GM23338 (cell line): ENCODE measurements around the gene SIRPB2. TPM values are rescaled to one million over a fixed set of nuclear protein-coding genes. Genes with fewer than 3 reads are reported as not detected.
"Not testable (repeated sequence)": the region's sequence is repeated elsewhere in the genome, so short reads cannot be mapped to it uniquely, and the experiment has no call there.

ENCODE experiments used
- ATAC-seq: fragments of 200-7000 bp; cut with Tn5 transposase; 3 replicates; pipeline ENCODE4 v1.9.1; 2020
- DNase-seq: peaks from one replicate; pipeline ENCODE4 v3.0.0-alpha.2; 2015; ENCODE audit warnings: low spot score
- H2AFZ ChIP-seq: fragments of 200-600 bp; sonication (generic); 2 replicates; pipeline ENCODE4 v1.8.0; 2016; ENCODE audit warnings: antibody characterized with exemption, mild to moderate bottlenecking, moderate library complexity
- H3F3A ChIP-seq: fragments of 200-600 bp; sonication (generic); replicated peaks from 2 replicates; pipeline ENCODE4 v1.8.0; 2017; ENCODE audit warnings: antibody characterized with exemption, mixed run types, low read depth
- H3K27ac ChIP-seq: fragments of 200-600 bp; sonication (generic); 2 replicates; pipeline ENCODE4 v1.6.1; 2016; ENCODE audit warnings: low read depth
- H3K27me3 ChIP-seq: fragments of 200-600 bp; sonication (generic); 2 replicates; pipeline ENCODE4 v1.8.0; 2016; ENCODE audit warnings: mild to moderate bottlenecking, mixed run types, moderate library complexity; ENCODE audit not compliant: insufficient read depth
- H3K36me3 ChIP-seq: fragments of 200-600 bp; sonication (generic); 2 replicates; pipeline ENCODE4 v1.8.0; 2016; ENCODE audit warnings: mild to moderate bottlenecking; ENCODE audit not compliant: insufficient read depth
- H3K4me1 ChIP-seq: fragments of 200-600 bp; sonication (generic); 2 replicates; pipeline ENCODE4 v1.8.0; 2016; ENCODE audit warnings: mild to moderate bottlenecking, moderate library complexity; ENCODE audit not compliant: insufficient read depth
- H3K4me2 ChIP-seq: fragments of 200-600 bp; sonication (generic); 2 replicates; pipeline ENCODE4 v1.7.1; 2017; ENCODE audit warnings: mixed run types
- H3K4me3 ChIP-seq: fragments of 200-600 bp; sonication (generic); 2 replicates; pipeline ENCODE4 v1.6.1; 2016; ENCODE audit warnings: mixed run types
- H3K79me2 ChIP-seq: fragments of 200-600 bp; sonication (generic); replicated peaks from 2 replicates; pipeline ENCODE4 v1.8.0; 2017; ENCODE audit warnings: mild to moderate bottlenecking; ENCODE audit not compliant: insufficient read depth
- H3K9me2 ChIP-seq: fragments of 200-600 bp; sonication (generic); 2 replicates; pipeline ENCODE4 v1.8.0; 2017; ENCODE audit not compliant: insufficient read depth
- H4K20me1 ChIP-seq: fragments of 200-600 bp; sonication (generic); replicated peaks from 2 replicates; pipeline ENCODE4 v1.8.0; 2017; ENCODE audit warnings: mild to moderate bottlenecking; ENCODE audit not compliant: insufficient read depth
- H3K27ac Mint-ChIP-seq: 2 replicates; pipeline ENCODE4 v1.8.0; 2020; ENCODE audit warnings: inconsistent platforms, mild to moderate bottlenecking, moderate library complexity, mixed read lengths
- H3K27me3 Mint-ChIP-seq: 3 replicates; pipeline ENCODE4 v1.8.0; 2022; ENCODE audit warnings: low read depth, mild to moderate bottlenecking, moderate library complexity, mixed read lengths, inconsistent platforms; ENCODE audit not compliant: insufficient read depth, poor library complexity
- H3K36me3 Mint-ChIP-seq: 3 replicates; pipeline ENCODE4 v1.8.0; 2021; ENCODE audit warnings: low read depth, mild to moderate bottlenecking, inconsistent platforms, moderate library complexity, mixed read lengths
- H3K4me1 Mint-ChIP-seq: 3 replicates; pipeline ENCODE4 v1.8.0; 2020; ENCODE audit warnings: mild to moderate bottlenecking, inconsistent platforms, mixed read lengths
- H3K4me3 Mint-ChIP-seq: 3 replicates; pipeline ENCODE4 v1.8.0; 2021; ENCODE audit warnings: moderate library complexity, mild to moderate bottlenecking, inconsistent platforms, mixed read lengths
- H3K9me3 Mint-ChIP-seq: 3 replicates; pipeline ENCODE4 v1.8.0; 2020; ENCODE audit warnings: moderate library complexity, mild to moderate bottlenecking, inconsistent platforms, mixed read lengths
- POLR2AphosphoS5 ChIP-seq: IDR thresholded peaks from 2 replicates; pipeline ENCODE4 v1.6.1; 2016; ENCODE audit warnings: antibody characterized with exemption, low read depth
- REST ChIP-seq: IDR thresholded peaks from one replicate; pipeline ENCODE4 v1.6.1; 2018; ENCODE audit warnings: antibody characterized with exemption; ENCODE audit not compliant: unreplicated experiment
- ZNF114 ChIP-seq: fragments of 250-450 bp; sonication (Bioruptor Pico); IDR thresholded peaks from 2 replicates; pipeline ENCODE4 v1.5.0; 2020; ENCODE audit warnings: mild to moderate bottlenecking, moderate library complexity
- ZNF462 ChIP-seq: fragments of 250-450 bp; sonication (Bioruptor Pico); IDR thresholded peaks from 2 replicates; pipeline ENCODE4 v1.5.0; 2020; ENCODE audit warnings: mild to moderate bottlenecking, moderate library complexity
- polyA plus RNA-seq: library from polyadenylated mRNA; unstranded; fragments of >200 nt; fragmentation: Nextera tagmentation; extraction: Ambion mirVana; gene quantifications from 2 replicates; pipeline ENCODE4 v1.2.1, GENCODE V29; 2016
- total RNA-seq: library from RNA; depleted of rRNA; stranded (reverse); fragments of >200 nt; shearing (Covaris generic); gene quantifications from 2 replicates; pipeline ENCODE4 v1.2.3, GENCODE V29; 2014

Gene SIRPB2
- total and polyA plus RNA-seq, 2 experiments from 2014 or later = 0.29 TPM; not detected in 1

- TF ChIP-seq ZNF462 (CRISPR knock-in tag) = no peak
Observed at GRCh38 chr20:1499528-1500420, 8.6 kb upstream of the SIRPB2 start (continued).

GRCh38 chr20:1497371-1497770, 6.2 kb upstream of the SIRPB2 start:
- H3K27ac Mint-ChIP-seq, H3K4me3 ChIP-seq, H3K4me2 ChIP-seq, H3K9me3 Mint-ChIP-seq, H3K9me2 ChIP-seq, H3K4me3 Mint-ChIP-seq, DNase-seq, H3K27me3 ChIP-seq, H3K36me3 Mint-ChIP-seq, H3K36me3 ChIP-seq, ATAC-seq, H3K27ac ChIP-seq, H3K79me2 ChIP-seq, H3F3A ChIP-seq, H3K4me1 ChIP-seq, H2AFZ ChIP-seq, H4K20me1 ChIP-seq, H3K4me1 Mint-ChIP-seq: not testable (repeated sequence)
- H3K27me3 Mint-ChIP-seq = peaks cover 13% of the 10 kb centered on the region

GRCh38 chr20:1496930-1497329, 5.7 kb upstream of the SIRPB2 start:
- no peaks in the 10 kb centered on the region for H3F3A ChIP-seq
- no peak for ATAC-seq
- no peak overlapping the region for H3K4me3 ChIP-seq
- H3K27me3 Mint-ChIP-seq = peaks cover 13% of the 10 kb centered on the region
- no peaks in the 10 kb centered on the region for H3K27me3 ChIP-seq
- no peaks in the 10 kb centered on the region; the same call in 1 of the 3 replicates for H3K9me3 Mint-ChIP-seq
- no peak for TF ChIP-seq ZNF114 (CRISPR knock-in tag)
- no peak for TF ChIP-seq POLR2AphosphoS5
- TF ChIP-seq REST = peak; percentile 11
- peaks cover 7% of the 10 kb centered on the region for H3K4me1 Mint-ChIP-seq
- H3K27ac Mint-ChIP-seq = no peak overlapping the region
- no peaks in the 10 kb centered on the region for H4K20me1 ChIP-seq
- no peak for DNase-seq
- H3K4me3 Mint-ChIP-seq = no peak overlapping the region
- H2AFZ ChIP-seq = no peak overlapping the region
- H3K4me1 ChIP-seq = no peaks in the 10 kb centered on the region
- no peak overlapping the region for H3K4me2 ChIP-seq
- H3K36me3 ChIP-seq = no peaks in the 10 kb centered on the region
- H3K79me2 ChIP-seq = no peaks in the 10 kb centered on the region
- peaks cover 9% of the 10 kb centered on the region; the same call in 1 of the 2 replicates for H3K9me2 ChIP-seq
- H3K27ac ChIP-seq = no peak overlapping the region
- no peaks in the 10 kb centered on the region; the same call in 2 of the 3 replicates for H3K36me3 Mint-ChIP-seq
